Coronary artery (tissue), 2 donors: ENCODE data around the gene KHDC1.
"Not testable (repeated sequence)": the region's sequence is repeated elsewhere in the genome, so short reads cannot be mapped to it uniquely, and the experiment has no call there.

Source experiments
- DNase-seq: peaks from one replicate; pipeline ENCODE4 v3.0.0-alpha.2; 2017; ENCODE audit warnings: low spot score
- H3K27ac ChIP-seq, 2 donors: fragments of 200-600 bp; sonication (generic); one replicate each; pipeline ENCODE4 v1.5.1; 2016 to 2019
- H3K4me3 ChIP-seq: fragments of 200-600 bp; sonication (generic); 2 replicates; pipeline ENCODE4 v1.5.1; 2016; ENCODE audit warnings: mild to moderate bottlenecking, moderate library complexity
- CTCF ChIP-seq: fragments of 200-600 bp; sonication (generic); IDR thresholded peaks from one replicate; pipeline ENCODE4 v1.5.1; 2019; ENCODE audit warnings: antibody characterized with exemption

The KHDC1 gene

GRCh38 chr6:73240730-73241129, 22.3 kb downstream of the KHDC1 start:
- TF ChIP-seq CTCF, result no peak
- Histone ChIP-seq H3K4me3 (no peak overlapping the region), H3K27ac (no peak overlapping the region)
- DNase-seq, result no peak

DNA sequence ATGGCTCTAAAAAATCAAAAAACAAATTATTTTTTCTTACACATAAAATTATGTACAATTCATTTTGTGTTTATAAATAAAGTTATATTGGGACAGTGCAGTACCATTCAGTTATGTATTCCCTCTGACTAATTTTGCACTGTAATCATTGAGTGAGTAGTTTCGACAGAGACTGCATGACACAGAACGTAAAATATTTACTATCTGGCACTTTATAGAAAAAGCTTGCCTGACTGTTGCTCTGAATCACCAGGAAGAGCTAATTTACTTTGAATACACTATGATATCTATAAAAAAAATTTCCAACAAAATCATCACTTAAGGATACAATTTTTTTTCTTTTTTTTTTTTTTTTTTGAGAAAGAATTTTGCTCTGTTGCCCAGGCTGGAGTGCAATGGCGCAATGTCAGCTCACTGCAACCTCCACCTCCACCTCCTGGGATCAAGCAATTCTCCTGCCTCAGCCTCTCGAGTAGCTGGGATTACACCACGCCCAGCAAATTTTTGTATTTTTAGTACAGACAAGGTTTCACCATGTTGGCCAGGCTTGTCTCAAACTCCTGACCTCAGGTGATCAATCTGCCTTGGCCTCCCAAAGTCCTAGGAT, 26.7 kb downstream of the KHDC1 start:
- TF ChIP-seq CTCF, result no peak
- Histone ChIP-seq H3K27ac (no peak overlapping the region), H3K4me3 (no peak overlapping the region)
- no peak for DNase-seq

GRCh38 chr6:73234733-73235132, 28.3 kb downstream of the KHDC1 start:
- TF ChIP-seq CTCF, result no peak
- no peak for DNase-seq
- H3K27ac ChIP-seq, result no peak overlapping the region
- H3K4me3 ChIP-seq, result no peak overlapping the region

- DNase-seq, H3K27ac ChIP-seq, H3K4me3 ChIP-seq: not testable (repeated sequence)
These were observed 29.0 kb downstream of the KHDC1 start for GRCh38 chr6:73233971-73234370.

DNA sequence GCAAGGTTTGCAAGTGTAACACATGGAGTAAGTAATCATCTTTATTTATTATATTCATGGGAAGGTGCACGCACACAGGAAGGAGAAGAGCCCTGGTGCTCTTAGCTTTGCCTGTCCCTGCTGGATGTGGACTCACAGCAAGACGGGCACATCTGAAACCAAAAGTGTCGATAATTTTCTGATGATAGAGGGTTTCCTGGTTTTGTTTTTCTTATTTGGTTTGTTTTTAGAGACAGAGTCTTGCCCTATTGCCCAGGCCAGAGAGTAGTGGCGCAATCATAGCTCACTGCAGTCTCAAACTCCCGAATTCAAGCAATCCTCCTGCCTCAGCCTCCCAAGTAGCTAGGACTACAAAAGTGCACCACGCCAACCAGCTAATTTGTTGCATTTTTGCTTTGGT, 29.9 kb downstream of the KHDC1 start:
- TF ChIP-seq CTCF, result no peak
- no peak for DNase-seq

DNA sequence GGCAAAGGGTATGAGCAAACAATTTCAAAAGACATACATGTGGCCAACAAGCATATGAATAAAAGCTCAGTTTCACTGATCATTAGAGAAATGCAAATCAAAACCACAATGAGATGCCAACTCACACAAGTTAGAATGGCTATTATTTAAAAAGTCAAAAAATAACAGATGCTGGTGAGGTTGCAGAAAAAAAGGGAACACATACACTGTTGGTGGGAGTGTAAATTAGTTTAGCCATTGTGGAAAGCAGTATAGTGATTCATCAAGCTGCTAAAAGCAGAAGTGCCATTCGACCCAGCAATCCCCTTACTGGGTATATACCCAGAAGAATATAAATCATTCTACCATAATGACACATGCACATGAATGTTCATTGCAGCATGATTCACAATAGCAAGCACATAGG, 31.0 kb downstream of the KHDC1 start:
- TF ChIP-seq CTCF, result no peak

More for the DNA sequence above, 29.9 kb downstream of the KHDC1 start:
- H3K4me3 ChIP-seq, result no peak overlapping the region
- no peak overlapping the region for H3K27ac ChIP-seq

DNA sequence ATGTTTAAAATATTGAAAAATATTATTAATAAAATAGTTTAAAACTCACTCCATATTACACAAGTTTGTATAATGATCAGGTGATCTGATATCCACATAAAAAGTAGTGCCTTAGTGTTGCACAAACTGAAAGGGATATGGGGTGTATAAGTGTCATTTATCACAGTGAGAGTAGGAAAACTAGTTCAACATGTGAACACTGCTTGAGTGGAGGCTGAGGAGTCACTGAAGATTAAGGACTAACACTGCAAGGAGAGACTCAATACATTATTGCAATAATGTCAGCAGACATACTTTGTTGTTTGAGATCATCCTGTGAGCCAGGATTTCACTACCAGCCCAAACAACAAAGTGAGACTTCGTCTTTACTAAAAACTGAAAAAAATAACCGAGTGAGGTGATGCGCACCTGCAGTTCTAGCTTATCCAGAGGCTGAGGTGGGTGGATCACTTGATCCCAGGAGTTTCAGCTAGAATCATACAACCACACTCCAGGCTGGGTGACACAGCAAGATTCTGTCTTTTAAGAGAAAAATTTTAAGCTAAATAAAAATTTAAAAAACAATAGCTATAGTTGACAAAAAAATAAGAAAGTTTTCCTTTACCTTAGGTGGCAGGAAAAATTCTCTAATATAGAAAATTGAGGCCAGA, 35.3 kb downstream of the KHDC1 start:
- TF ChIP-seq CTCF, result no peak
- Histone ChIP-seq H3K27ac (no peak overlapping the region), H3K4me3 (no peak overlapping the region)
- DNase-seq, result no peak

More for the DNA sequence above, 31.0 kb downstream of the KHDC1 start:
- Histone ChIP-seq H3K4me3 (no peak overlapping the region), H3K27ac (no peak overlapping the region)
- no peak for DNase-seq
